Fibroblast of peridontal ligament (primary cell): ENCODE measurements around the gene ZMIZ1.

Experiments
- DNase-seq: peaks from one replicate; pipeline ENCODE4 v3.0.0-alpha.2; 2010; ENCODE audit errors: extremely low read depth

Gene ZMIZ1

GRCh38 chr10:79066411-79067240, 2.1 kb upstream of the ZMIZ1 start:
- DNase-seq = no peak

DNA sequence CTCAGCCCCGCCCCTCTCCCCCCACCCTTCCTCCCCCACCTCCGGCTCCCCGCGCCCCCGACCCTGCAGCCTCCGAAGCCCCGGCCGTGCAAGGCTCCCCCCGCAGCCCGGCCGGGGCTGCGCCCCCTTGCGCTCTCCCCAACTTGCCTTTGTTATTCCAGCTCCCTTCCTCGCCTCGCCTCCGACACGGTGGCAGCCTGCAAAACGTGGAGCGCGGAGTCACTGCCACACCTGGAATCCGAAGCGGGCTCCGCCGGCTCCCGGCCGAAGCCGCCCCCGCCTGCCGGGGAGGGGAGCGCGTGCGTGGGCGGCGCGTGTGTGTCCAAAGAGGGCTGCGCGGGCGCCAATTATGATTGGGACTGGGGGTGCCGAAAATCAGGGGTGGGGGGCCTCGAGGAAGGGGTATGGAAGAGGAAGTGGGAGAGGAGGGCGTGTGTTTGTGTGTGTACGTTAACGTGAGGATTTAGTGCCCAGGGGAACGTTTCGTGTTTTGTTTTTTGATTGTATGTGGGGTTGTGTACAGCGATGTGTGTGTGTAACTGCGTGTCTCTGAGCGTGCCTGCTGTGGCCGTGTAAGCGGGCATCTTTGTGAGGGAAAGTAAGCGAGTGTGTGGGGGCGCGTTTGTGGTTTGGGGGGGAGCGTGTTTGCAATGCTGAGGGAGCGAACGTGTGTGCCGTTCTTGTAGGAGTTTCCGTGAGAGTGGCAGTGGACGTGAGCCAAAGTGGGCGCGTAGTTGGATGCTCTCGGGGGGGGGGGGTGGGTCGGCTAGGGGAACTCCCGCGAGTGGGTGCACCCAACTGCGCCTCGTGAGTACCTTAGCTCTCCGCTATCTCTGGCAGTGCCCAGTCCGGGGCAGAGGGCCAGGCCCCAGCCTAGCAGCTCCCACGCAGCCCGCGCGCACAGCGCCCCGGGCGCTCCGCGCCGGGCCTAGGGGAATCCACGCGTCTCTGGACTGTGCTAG, 1.2 kb upstream of the ZMIZ1 start:
- DNase-seq = peak; percentile 92

- peak; percentile 15 for DNase-seq
Observed at GRCh38 chr10:79068203-79068561, 584 bp upstream of the ZMIZ1 start.

GRCh38 chr10:79069325-79070080, 737 bp downstream of the ZMIZ1 start:
- DNase-seq = peak; percentile 31

- peak; percentile 53 for DNase-seq
Observed at GRCh38 chr10:79070081-79070605, 1.4 kb downstream of the ZMIZ1 start.

DNA sequence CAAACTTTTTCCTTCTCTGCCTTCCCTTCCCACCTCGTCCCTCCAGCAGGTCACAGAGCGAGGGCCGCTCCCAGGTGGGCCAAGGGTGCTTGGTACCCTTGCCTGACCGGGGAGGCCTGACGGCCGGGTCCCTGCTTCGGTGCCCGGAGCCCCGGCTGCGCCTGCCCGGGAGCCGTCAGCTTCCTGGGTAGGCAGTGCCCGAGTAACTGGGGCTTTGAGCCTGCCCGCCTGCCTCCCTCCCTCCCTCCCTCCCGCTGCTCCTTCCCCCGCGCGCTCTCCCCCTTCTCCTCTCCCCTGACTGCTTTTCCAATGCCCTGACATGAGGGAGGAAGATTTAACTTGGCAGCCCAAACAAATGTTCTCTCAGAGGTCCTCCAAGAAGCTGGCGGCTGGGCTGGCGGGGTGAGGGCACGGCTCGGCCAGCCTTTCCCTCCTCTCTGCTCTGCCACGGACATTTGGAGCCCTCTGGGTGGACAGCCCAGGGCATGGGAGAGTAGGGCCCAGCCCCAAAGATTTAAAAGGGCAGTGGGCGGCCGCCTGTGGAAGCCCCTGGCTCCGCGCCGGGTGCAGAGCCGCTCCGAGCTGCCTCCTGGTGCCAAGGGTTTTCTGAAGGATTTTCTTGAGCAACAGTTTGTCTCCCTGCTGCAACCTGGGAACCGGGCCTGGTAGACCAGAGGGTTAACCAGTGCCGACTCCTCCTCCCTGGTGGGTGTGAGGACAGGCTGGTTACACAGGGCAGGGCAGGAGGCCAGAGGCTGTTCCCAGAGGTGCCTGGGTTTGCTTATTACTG, 2.0 kb downstream of the ZMIZ1 start:
- peak; percentile 90 for DNase-seq

- DNase-seq = no peak
Observed at GRCh38 chr10:79071396-79071923, 2.7 kb downstream of the ZMIZ1 start.

- DNase-seq = no peak
Observed at GRCh38 chr10:79072041-79072441, 3.3 kb downstream of the ZMIZ1 start.

- no peak for DNase-seq
Observed at GRCh38 chr10:79072994-79073645, 4.4 kb downstream of the ZMIZ1 start.

GRCh38 chr10:79073784-79074432, 5.1 kb downstream of the ZMIZ1 start:
- DNase-seq = no peak

- DNase-seq = no peak
Observed at GRCh38 chr10:79074732-79075131, 6.0 kb downstream of the ZMIZ1 start.

- DNase-seq = no peak
Observed at GRCh38 chr10:79075418-79075817, 6.7 kb downstream of the ZMIZ1 start.

GRCh38 chr10:79077488-79078173, 8.9 kb downstream of the ZMIZ1 start:
- no peak for DNase-seq

DNA sequence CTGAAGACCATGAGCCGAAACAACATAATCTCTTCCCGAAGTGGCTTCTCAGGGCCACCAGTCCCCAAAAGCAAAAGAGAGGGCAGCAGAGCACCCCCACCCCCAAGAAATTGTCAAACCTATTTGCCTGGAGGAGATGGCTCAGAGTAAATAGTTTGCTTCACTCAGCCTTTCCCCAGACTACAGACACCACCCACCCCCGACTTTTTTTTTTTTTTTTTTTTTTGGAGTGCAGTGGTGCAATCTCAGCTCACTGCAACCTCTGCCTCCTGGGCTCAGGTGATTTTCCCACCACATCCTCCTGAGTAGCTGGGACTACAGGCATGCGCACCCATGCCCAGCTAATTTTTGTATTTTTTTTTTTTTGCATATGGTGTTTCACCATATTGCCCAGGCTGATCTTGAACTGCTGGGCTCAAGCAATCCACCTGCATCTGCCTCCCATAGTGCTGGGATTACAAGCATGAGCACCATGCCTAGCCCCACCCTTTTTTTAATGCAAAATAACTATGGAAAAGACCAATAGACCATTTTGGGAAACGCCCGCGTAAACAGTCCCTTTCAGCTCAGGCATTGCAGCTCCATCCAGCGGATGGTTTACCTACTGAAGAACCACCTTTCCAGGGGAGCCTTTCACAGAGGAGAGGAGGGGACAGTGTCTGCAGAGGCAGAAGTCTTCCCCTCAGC, 9.7 kb downstream of the ZMIZ1 start:
- no peak for DNase-seq

GRCh38 chr10:79079054-79079397, 10.3 kb downstream of the ZMIZ1 start:
- no peak for DNase-seq

DNA sequence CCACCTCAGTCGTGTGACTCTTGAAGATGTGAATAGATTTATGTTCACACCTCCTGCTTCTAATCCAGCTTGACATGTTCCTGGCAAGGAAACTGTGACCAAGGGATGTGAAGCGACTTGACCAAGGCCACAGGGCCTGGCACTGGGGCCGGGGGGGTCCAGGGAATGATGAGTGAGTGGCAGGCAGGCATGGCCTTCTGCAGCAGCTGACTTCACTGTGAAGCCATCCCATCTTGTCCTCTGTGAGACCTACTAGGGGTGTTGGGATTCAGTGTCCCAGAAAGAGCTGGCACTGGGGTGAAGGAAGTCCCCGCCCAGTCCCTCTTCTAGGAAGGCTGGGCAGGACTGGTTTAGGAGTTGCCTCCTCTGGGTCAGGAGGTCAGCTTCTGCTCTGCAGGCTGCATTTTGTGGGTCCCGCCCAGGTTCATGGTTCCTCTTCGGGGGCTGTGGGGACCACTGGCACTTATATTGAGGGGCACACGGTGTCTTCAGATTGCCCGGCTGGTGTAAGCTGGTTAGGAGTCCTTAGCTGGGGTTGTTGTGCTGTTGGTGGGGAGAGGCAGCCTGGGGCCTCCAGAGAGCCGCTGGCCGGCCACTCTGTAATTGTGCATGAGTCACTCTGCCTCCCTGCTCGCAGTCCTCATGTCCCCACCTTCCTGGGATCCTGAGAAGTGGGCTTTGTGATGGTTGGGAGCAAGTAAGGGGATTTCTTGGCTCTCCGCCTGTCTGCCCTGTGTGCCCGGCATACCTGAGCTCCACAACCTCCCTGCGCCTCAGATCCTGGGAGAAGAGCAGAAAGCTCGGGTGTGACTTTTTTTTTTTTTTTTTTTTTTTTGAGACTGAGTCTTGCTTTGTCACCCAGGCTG, 11.0 kb downstream of the ZMIZ1 start:
- peak; percentile 38 for DNase-seq

DNA sequence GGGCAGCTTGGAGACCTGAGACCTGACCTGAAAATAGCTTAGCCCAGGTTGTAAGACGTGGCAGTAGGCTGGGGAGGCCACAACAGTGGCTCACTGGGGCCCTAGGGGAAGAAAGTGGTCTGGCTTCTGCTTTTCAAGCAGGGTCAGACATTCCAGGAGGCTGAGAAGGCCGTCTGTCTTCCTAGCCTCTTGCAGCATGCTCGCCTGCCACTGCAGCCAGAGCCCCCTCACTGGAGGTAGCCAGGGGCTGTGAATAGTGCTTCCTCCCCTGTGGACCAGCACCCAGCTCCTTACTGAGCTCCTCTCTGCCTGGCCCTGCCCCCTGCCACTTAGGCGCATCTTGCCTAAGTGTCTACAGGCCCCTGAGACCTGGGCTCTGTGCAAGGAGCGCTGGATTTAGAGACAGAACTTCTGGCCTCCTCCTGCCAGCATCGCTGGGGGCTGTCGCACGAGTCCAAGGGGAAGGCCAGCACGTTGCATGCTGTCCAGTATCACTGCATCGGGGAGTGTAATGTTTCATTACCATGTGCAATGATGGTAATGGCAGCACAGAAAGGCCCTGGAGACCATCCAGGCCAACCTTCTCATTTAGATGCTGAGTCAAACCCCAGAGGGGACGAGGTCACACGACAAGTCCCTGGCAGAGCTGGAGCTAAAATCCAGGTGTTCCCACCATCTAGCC, 12.7 kb downstream of the ZMIZ1 start:
- DNase-seq = peak; percentile 84
